GM21515 (cell line): ENCODE measurements around the gene SLC44A2.
"Not testable (repeated sequence)": the region's sequence is repeated elsewhere in the genome, so short reads cannot be mapped to it uniquely, and the experiment has no call there.

Source experiments
- ATAC-seq: cut with Tn5 transposase; IDR thresholded peaks from one replicate; pipeline ENCODE4 v1.9.1; 2021; ENCODE audit not compliant: unreplicated experiment

Gene SLC44A2

GRCh38 chr19:10648360-10648759 lies 23.0 kb downstream of the SLC44A2 start:
- ATAC-seq: no peak

- ATAC-seq: no peak
Measured at GRCh38 chr19:10651851-10652250, 26.5 kb downstream of the SLC44A2 start.

- ATAC-seq: no peak
Measured at GRCh38 chr19:10653482-10653731, 28.1 kb downstream of the SLC44A2 start.

GRCh38 chr19:10653732-10654609 lies 28.6 kb downstream of the SLC44A2 start, which contains the start of gene ILF3:
ILF3 (plus strand) TSS chr19:10654346; CDS start chr19:10670606, 16,260 bp downstream.
- ATAC-seq: peak; percentile 71

GRCh38 chr19:10654610-10655456 lies 29.5 kb downstream of the SLC44A2 start:
- peak; percentile 14 for ATAC-seq

GRCh38 chr19:10655457-10656312 lies 30.3 kb downstream of the SLC44A2 start:
- ATAC-seq: no peak

- no peak for ATAC-seq
Measured at GRCh38 chr19:10660346-10660745, 35.0 kb downstream of the SLC44A2 start.

- no peak for ATAC-seq
Measured at GRCh38 chr19:10661946-10662345, 36.6 kb downstream of the SLC44A2 start.

- no peak for ATAC-seq
Measured at GRCh38 chr19:10662384-10663251, 37.3 kb downstream of the SLC44A2 start.

GRCh38 chr19:10663252-10663563 lies 37.9 kb downstream of the SLC44A2 start:
- not testable (repeated sequence) for ATAC-seq

GRCh38 chr19:10667867-10668266 lies 42.5 kb downstream of the SLC44A2 start:
- no peak for ATAC-seq

- no peak for ATAC-seq
Measured at GRCh38 chr19:10669246-10669645, 43.9 kb downstream of the SLC44A2 start.

GRCh38 chr19:10670182-10670581 lies 44.8 kb downstream of the SLC44A2 start:
- no peak for ATAC-seq

- no peak for ATAC-seq
Measured at GRCh38 chr19:10670876-10671804, 45.8 kb downstream of the SLC44A2 start.

- not testable (repeated sequence) for ATAC-seq
Measured at GRCh38 chr19:10671922-10672321, 46.6 kb downstream of the SLC44A2 start.

GRCh38 chr19:10675214-10675613 lies 49.9 kb downstream of the SLC44A2 start:
- ATAC-seq: not testable (repeated sequence)

- no peak for ATAC-seq
Measured at GRCh38 chr19:10677751-10678150, 52.4 kb downstream of the SLC44A2 start.

- no peak for ATAC-seq
Measured at GRCh38 chr19:10678813-10679212, 53.5 kb downstream of the SLC44A2 start.

GRCh38 chr19:10679743-10680142 lies 54.4 kb downstream of the SLC44A2 start:
- ATAC-seq: no peak
